HepG2 (cell line): ENCODE data around the gene LIMK2. TPM values are rescaled to one million over a fixed set of nuclear protein-coding genes. Genes with fewer than 3 reads are reported as not detected.

Experiments used
- ATF1 ChIP-seq: IDR thresholded peaks from 2 replicates; pipeline ENCODE4 v1.6.1; 2016; ENCODE audit warnings: mild to moderate bottlenecking, control low read depth
- EHMT2 ChIP-seq: fragments of 200-600 bp; sonication (generic); IDR thresholded peaks from 2 replicates; pipeline ENCODE4 v1.7.0; 2017; ENCODE audit warnings: antibody characterized with exemption, low read depth, low read length, borderline replicate concordance
- FOXC1 ChIP-seq: sonication (generic); formaldehyde crosslinking; IDR thresholded peaks from 2 replicates; pipeline ENCODE4 v1.8.0; 2022; ENCODE audit warnings: mild to moderate bottlenecking, missing genetic modification reagents, borderline replicate concordance
- HDAC2 ChIP-seq: sonication (generic); formaldehyde crosslinking; IDR thresholded peaks from 2 replicates; pipeline ENCODE4 v1.4.0; 2020; ENCODE audit warnings: missing genetic modification reagents
- KAT7 ChIP-seq: IDR thresholded peaks from 2 replicates; pipeline ENCODE4 v1.6.1; 2018; ENCODE audit warnings: borderline replicate concordance, missing compliant biosample characterization
- NR2C2 ChIP-seq: sonication (generic); formaldehyde crosslinking; IDR thresholded peaks from 2 replicates; pipeline ENCODE4 v1.4.0; 2020; ENCODE audit warnings: missing genetic modification reagents, mild to moderate bottlenecking, moderate library complexity, borderline replicate concordance
- PRPF4 ChIP-seq: fragments of 200-400 bp; formaldehyde crosslinking; IDR thresholded peaks from 2 replicates; pipeline ENCODE4 v1.6.1; 2016; ENCODE audit warnings: low read length, low read depth; ENCODE audit not compliant: poor library complexity, severe bottlenecking
- RAD51 ChIP-seq: fragments of 450-650 bp; IDR thresholded peaks from 2 replicates; pipeline ENCODE4 v1.6.1; 2016; ENCODE audit warnings: borderline replicate concordance
- RBM22 ChIP-seq: fragments of 200-400 bp; formaldehyde crosslinking; optimal IDR thresholded peaks from 2 replicates; pipeline ENCODE3; 2017; ENCODE audit warnings: mild to moderate bottlenecking, low read length, moderate library complexity
- SIN3A ChIP-seq: IDR thresholded peaks from 2 replicates; pipeline ENCODE4 v1.6.1; 2011; ENCODE audit warnings: low read depth, mild to moderate bottlenecking, control low read depth, low read length, borderline replicate concordance
- SP2 ChIP-seq: sonication (generic); formaldehyde crosslinking; IDR thresholded peaks from 2 replicates; pipeline ENCODE4 v1.5.1; 2020; ENCODE audit warnings: mild to moderate bottlenecking, missing genetic modification reagents
- SSRP1 ChIP-seq: IDR thresholded peaks from 2 replicates; pipeline ENCODE4 v1.6.1; 2016; ENCODE audit warnings: control low read depth
- TARDBP ChIP-seq: sonication (generic); formaldehyde crosslinking; IDR thresholded peaks from 2 replicates; pipeline ENCODE4 v1.8.0; 2022; ENCODE audit warnings: mild to moderate bottlenecking, missing genetic modification reagents
- ZNF124 ChIP-seq: sonication (generic); formaldehyde crosslinking; IDR thresholded peaks from 2 replicates; pipeline ENCODE4 v1.4.0; 2020; ENCODE audit warnings: missing genetic modification reagents
- ZNF34 ChIP-seq: sonication (generic); formaldehyde crosslinking; IDR thresholded peaks from 2 replicates; pipeline ENCODE4 v1.4.0; 2020; ENCODE audit warnings: mild to moderate bottlenecking, missing genetic modification reagents, borderline replicate concordance
- ZNF382 ChIP-seq: sonication (generic); formaldehyde crosslinking; IDR thresholded peaks from 2 replicates; pipeline ENCODE4 v1.5.0; 2020; ENCODE audit warnings: missing genetic modification reagents, mild to moderate bottlenecking, borderline replicate concordance
- ZNF468 ChIP-seq: sonication (generic); formaldehyde crosslinking; IDR thresholded peaks from 2 replicates; pipeline ENCODE4 v1.8.0; 2022; ENCODE audit warnings: mild to moderate bottlenecking, moderate library complexity, missing genetic modification reagents
- ZNF713 ChIP-seq: sonication (generic); formaldehyde crosslinking; IDR thresholded peaks from 2 replicates; pipeline ENCODE4 v1.4.0; 2020; ENCODE audit warnings: mild to moderate bottlenecking, missing genetic modification reagents
- ZNF879 ChIP-seq: sonication (generic); formaldehyde crosslinking; IDR thresholded peaks from 2 replicates; pipeline ENCODE4 v1.8.1; 2023; ENCODE audit warnings: missing genetic modification reagents
- polyA plus RNA-seq, 8 experiments: library from polyadenylated mRNA; depleted of rRNA in 3 of 8; stranded (reverse) in 7 of 8; unstranded in 1 of 8; fragments of >200 nt; fragmentation: Illumina TruSeq in 4 of 8; extraction: Trizol in 4 of 8; gene quantifications; 2 replicates each; pipeline versions ENCODE4 v1.2.1 to v1.2.3, GENCODE V29; 2011 to 2016; ENCODE audit warnings: low read depth in 4 of 8, missing spikeins in 1 of 8, mixed read lengths in 1 of 8; ENCODE audit not compliant: insufficient read depth in 1 of 8
- total RNA-seq, 5 experiments: library from RNA; depleted of rRNA; stranded (reverse); fragments of >200 nt; fragmentation: Illumina TruSeq; extraction: Trizol; gene quantifications; 2 replicates each; pipeline ENCODE4 v1.2.3, GENCODE V29; 2016; ENCODE audit warnings: low read depth in 1 of 5
- TF ChIP-seq, protein P1 (sequence below): sonication (generic); formaldehyde crosslinking; IDR thresholded peaks from 2 replicates; pipeline ENCODE4 v1.4.0; 2020; ENCODE audit warnings: missing genetic modification reagents
- TF ChIP-seq, protein P2 (sequence below): sonication (generic); formaldehyde crosslinking; IDR thresholded peaks from 2 replicates; pipeline ENCODE4 v1.5.0; 2020; ENCODE audit warnings: mild to moderate bottlenecking, low read depth, missing genetic modification reagents, borderline replicate concordance
- TF ChIP-seq, protein P3 (sequence below): sonication (generic); formaldehyde crosslinking; IDR thresholded peaks from 2 replicates; pipeline ENCODE4 v1.8.0; 2022; ENCODE audit warnings: missing genetic modification reagents, mild to moderate bottlenecking, inconsistent platforms, borderline replicate concordance
- TF ChIP-seq, protein P4 (sequence below): IDR thresholded peaks from 2 replicates; pipeline ENCODE4 v1.6.1; 2016; ENCODE audit warnings: control low read depth
- TF ChIP-seq, protein P5 (sequence below): sonication (generic); formaldehyde crosslinking; IDR thresholded peaks from 2 replicates; pipeline ENCODE4 v1.5.0; 2020; ENCODE audit warnings: missing genetic modification reagents, mild to moderate bottlenecking, borderline replicate concordance

LIMK2 gene
- total and polyA plus RNA-seq, 2 of the 13 experiments (the other 11 are each of a cell fraction or from before 2014, with no cell fraction given), result 20.9 to 29.8 TPM

DNA sequence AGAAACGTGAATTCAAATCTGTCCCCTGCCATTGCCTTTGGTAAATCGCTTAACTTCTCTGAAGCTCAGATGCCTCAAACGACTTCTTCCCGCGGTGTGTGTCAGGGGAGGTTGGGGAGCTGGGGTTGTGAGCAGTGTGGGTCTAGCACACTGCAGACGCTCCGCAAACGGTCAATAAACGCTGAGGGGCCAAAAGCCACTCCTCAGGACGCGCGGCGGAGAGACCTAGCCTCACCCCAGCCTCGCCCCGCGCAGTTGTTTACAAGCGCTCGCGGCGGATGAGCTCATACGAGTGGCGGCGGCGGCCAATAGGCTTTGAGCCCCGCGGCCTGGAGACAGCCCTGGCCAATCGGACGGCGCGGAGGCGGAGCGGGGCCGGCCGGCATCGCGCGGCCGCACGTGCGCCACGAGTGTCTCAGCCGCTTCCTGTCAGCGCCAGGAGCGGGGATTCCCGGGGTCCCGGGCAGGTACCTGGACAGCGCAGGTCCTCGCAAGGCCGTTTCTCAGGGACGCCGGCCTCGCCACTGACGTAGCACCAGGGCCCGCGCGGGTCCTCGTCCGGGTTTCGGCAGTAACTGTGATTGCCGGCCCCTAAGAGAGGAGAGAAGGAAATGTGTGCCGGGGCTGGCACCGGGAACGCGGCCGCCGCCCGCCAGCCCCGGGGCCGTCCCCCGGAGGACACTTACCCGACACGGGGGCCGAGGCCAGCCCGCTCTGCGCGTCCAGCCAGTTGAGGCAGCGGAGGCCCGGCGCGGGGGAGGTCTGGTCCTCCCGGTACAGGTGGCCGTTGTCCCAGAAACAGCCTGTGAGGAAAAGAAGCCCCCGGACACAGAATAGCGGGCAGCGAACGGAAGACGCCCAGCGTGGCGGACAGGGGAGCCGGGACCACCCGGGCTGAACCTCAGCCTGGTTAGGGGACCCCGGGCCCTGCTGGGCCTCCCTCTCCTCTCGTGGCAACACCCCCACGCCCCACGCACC, 78.7 kb downstream of the LIMK2 start (continued):
- TF ChIP-seq ZNF713 (CRISPR knock-in tag) (no peak), ATF1 (no peak), FOXC1 (CRISPR knock-in tag) (peak; percentile 99), PRPF4 (no peak), ZNF34 (CRISPR knock-in tag) (no peak), RBM22 (no peak), SIN3A (peak; percentile 85; the same call in 1 of the 2 replicates), NR2C2 (CRISPR knock-in tag) (peak; percentile 27; the same call in 1 of the 2 replicates), ZNF468 (CRISPR knock-in tag) (no peak), HDAC2 (CRISPR knock-in tag) (peak; percentile 81; the same call in 1 of the 2 replicates), KAT7 (CRISPR knock-in tag) (peak; percentile 51; the same call in 1 of the 2 replicates), ZNF879 (CRISPR knock-in tag) (no peak; the same call in 1 of the 2 replicates), TARDBP (peak; percentile 47; the same call in 1 of the 2 replicates), ZNF382 (CRISPR knock-in tag) (no peak), ZNF124 (CRISPR knock-in tag) (no peak), SSRP1 (CRISPR knock-in tag) (no peak), EHMT2 (no peak), RAD51 (no peak), SP2 (CRISPR knock-in tag) (peak; percentile 82)
- TF ChIP-seq, protein P1, sequence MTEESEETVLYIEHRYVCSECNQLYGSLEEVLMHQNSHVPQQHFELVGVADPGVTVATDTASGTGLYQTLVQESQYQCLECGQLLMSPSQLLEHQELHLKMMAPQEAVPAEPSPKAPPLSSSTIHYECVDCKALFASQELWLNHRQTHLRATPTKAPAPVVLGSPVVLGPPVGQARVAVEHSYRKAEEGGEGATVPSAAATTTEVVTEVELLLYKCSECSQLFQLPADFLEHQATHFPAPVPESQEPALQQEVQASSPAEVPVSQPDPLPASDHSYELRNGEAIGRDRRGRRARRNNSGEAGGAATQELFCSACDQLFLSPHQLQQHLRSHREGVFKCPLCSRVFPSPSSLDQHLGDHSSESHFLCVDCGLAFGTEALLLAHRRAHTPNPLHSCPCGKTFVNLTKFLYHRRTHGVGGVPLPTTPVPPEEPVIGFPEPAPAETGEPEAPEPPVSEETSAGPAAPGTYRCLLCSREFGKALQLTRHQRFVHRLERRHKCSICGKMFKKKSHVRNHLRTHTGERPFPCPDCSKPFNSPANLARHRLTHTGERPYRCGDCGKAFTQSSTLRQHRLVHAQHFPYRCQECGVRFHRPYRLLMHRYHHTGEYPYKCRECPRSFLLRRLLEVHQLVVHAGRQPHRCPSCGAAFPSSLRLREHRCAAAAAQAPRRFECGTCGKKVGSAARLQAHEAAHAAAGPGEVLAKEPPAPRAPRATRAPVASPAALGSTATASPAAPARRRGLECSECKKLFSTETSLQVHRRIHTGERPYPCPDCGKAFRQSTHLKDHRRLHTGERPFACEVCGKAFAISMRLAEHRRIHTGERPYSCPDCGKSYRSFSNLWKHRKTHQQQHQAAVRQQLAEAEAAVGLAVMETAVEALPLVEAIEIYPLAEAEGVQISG, result peak; percentile 80
- TF ChIP-seq, protein P2, sequence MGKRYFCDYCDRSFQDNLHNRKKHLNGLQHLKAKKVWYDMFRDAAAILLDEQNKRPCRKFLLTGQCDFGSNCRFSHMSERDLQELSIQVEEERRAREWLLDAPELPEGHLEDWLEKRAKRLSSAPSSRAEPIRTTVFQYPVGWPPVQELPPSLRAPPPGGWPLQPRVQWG (CRISPR knock-in tag), result no peak
- TF ChIP-seq, protein P3, sequence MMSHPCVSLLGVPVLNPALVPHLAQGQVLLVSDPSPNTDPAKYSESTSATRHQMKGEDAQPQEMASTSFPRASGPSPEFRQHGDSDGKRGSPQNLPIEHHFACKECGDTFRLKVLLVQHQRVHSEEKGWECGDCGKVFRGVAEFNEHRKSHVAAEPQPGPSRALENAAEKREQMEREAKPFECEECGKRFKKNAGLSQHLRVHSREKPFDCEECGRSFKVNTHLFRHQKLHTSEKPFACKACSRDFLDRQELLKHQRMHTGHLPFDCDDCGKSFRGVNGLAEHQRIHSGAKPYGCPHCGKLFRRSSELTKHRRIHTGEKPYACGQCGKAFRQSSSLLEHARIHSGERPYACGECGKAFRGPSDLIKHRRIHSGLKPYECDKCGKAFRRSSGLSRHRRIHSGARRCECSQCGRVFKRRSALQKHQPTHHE (CRISPR knock-in tag), result 0 out of 2 replicates have a peak, but pooled peaks have one; percentile 32
- TF ChIP-seq, protein P4, sequence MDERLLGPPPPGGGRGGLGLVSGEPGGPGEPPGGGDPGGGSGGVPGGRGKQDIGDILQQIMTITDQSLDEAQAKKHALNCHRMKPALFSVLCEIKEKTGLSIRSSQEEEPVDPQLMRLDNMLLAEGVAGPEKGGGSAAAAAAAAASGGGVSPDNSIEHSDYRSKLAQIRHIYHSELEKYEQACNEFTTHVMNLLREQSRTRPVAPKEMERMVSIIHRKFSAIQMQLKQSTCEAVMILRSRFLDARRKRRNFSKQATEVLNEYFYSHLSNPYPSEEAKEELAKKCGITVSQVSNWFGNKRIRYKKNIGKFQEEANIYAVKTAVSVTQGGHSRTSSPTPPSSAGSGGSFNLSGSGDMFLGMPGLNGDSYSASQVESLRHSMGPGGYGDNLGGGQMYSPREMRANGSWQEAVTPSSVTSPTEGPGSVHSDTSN (CRISPR knock-in tag), result no peak
- TF ChIP-seq, protein P5, sequence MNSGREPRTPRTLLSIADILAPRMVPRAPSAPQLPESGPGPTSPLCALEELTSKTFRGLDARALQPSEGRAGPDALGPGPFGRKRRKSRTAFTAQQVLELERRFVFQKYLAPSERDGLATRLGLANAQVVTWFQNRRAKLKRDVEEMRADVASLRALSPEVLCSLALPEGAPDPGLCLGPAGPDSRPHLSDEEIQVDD (CRISPR knock-in tag), result peak; percentile 72; the same call in 1 of the 2 replicates
